GM12872 (cell line): ENCODE data around the gene DEPP1.
A peak's percentile ranks its signal among the peaks of the same experiment; 100 is the strongest.

ENCODE experiments used
- CTCF ChIP-seq: IDR thresholded peaks from 3 replicates; pipeline ENCODE4 v1.5.1; 2011; ENCODE audit warnings: low read depth, mild to moderate bottlenecking, low read length, moderate library complexity; ENCODE audit not compliant: insufficient read depth

The DEPP1 gene

GRCh38 chr10:44934416-44935200 lies 44.0 kb downstream of the DEPP1 start:
- no peak for TF ChIP-seq CTCF

DNA sequence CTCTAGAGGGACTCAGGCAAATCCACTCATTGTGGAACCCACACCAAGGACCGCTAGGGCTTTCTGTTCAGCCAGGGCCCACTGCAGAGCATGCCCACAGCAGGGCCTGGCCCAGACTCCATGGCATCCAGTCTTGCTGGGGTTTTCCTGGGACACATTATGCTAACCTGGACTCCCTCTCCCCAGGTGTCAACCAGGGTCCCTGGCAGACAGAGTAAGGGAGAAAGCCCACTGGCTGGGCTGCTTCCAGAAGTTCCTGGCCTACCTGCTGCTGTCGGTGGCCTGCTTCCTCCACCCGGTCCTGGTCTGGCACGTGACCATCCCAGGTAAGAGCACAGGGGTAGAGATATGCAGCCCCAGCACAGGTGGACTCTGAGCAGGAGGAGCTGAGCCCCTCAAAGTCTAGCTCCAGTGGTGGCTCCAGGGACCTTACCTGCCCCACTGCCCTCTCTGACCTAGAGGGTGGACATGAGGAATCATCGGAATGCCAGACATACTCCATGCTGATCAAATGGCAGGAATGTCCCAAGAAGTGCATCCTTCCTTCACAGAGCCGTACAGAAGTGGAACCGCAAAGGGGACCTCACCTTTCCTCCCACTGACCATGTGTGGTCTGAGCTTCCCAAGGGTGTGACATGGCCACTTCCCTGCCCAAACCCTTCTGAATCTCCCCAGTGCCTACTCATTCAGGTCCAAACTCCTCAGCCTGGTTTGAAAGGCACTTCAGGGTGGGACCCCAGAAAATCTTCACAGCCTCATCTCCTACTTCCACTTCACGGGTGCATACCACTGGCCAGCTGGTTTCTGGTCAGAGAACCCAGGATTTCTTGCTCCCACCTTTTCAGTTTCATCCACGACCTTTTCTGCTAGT lies 44.9 kb downstream of the DEPP1 start:
- no peak for TF ChIP-seq CTCF

DNA sequence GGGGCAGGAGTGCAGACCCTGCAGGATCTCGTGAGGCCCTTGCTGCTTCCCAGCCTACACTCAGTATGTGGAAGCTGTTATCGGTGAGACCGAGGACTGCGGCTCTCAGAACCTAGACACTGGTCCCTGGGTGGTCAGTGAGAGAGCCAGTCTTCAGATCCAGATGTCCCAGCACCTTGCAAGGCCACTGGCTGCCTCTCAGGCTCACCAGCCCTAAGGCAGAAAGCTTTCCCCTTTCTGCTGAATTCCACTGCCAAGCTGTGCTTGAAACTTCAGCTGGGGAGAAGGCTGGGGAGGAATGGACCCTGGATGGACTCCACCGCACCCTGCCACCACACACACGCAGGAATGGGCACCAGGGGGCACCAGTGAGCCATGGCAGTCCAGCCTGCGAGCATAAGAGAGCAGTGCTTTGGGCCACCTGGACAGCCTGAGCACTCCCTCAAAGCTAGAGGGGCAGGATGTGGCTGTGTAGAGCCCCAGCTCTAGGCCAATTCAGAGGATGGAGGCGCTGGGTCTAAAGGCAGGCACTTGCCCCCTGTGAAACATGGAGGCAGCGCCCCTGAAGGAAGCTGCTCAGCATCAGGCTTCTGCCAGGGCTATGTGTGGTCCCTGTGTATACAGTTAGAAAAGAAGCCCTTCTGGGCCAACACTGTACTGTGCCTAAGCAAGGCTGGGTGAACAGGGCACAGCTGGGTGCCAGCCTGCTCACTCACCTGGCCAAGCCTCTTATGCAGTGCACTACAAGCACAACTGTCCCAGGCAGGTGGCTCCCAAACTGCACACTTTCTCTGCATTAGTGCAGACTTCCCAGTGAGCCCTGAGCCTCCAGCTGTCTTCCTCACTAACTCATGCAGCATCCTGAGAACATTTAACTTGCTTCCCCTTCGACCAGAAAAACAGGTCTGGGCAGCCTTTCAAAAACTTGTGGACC lies 45.8 kb downstream of the DEPP1 start:
- peak; percentile 99 for TF ChIP-seq CTCF

GRCh38 chr10:44931621-44932516 lies 46.7 kb downstream of the DEPP1 start:
- no peak for TF ChIP-seq CTCF

DNA sequence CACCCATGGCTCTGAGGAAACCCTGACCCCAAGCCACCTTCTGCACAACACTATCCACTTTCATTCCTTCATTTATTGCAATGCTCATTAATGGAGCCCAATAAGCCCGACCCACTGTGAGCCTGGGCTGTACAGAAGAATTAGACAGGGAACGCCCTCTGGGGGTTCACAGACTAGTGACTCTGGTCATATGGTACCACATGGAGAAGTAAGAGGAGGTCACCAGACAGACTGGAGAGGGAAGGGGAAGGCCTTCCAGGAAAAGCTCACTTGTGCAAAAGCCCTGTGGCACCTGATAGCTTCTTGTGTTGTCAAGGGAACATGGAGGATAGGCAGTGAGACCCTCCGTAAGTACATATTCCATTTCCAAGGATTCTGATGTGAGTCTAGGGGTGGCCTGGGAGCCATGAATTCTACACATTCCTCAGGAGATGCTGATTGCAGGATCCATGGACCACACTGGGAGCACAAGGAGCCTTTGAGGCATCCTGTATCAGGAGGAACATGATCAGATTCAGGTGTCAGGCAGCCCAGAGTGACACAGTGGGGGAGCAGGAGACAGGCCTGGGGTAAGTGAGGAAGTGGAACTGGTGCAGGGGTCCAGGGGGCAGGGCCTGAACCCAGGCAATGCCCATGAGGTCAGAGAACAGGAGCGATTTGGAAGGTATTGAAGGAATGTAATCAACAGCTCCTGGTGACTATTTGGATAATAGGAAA lies 47.5 kb downstream of the DEPP1 start:
- TF ChIP-seq CTCF = no peak
